NCI-H2227 treated with DMSO at 0.1 percent for 48 hours (cell line): ENCODE data around the gene SLC2A10.

Experiments
- DNase-seq: peaks from one replicate; lab custom pipeline; 2025; lab: John Stamatoyannopoulos, UW

Gene SLC2A10

GRCh38 chr20:46703435-46703834, 6.0 kb upstream of the SLC2A10 start:
- no peak for DNase-seq

GRCh38 chr20:46704714-46705377, 4.6 kb upstream of the SLC2A10 start:
- DNase-seq: no peak

GRCh38 chr20:46705378-46705729, 4.1 kb upstream of the SLC2A10 start:
- no peak for DNase-seq

- no peak for DNase-seq
Measured at GRCh38 chr20:46706242-46706641, 3.2 kb upstream of the SLC2A10 start.

GRCh38 chr20:46708172-46708860, 1.1 kb upstream of the SLC2A10 start:
- DNase-seq: no peak

- DNase-seq: no peak
Measured at GRCh38 chr20:46709055-46709458, 392 bp upstream of the SLC2A10 start.

- DNase-seq: no peak
Measured at GRCh38 chr20:46710153-46710913, 884 bp downstream of the SLC2A10 start.

- DNase-seq: no peak
Measured at GRCh38 chr20:46712056-46712636, 2.7 kb downstream of the SLC2A10 start.

- no peak for DNase-seq
Measured at GRCh38 chr20:46713957-46714834, 4.7 kb downstream of the SLC2A10 start.

- no peak for DNase-seq
Measured at GRCh38 chr20:46715292-46715756, 5.9 kb downstream of the SLC2A10 start.

- no peak for DNase-seq
Measured at GRCh38 chr20:46717818-46718541, 8.5 kb downstream of the SLC2A10 start.

- no peak for DNase-seq
Measured at GRCh38 chr20:46720019-46720418, 10.6 kb downstream of the SLC2A10 start.

GRCh38 chr20:46720776-46721425, 11.5 kb downstream of the SLC2A10 start:
- DNase-seq: no peak

GRCh38 chr20:46721476-46721875, 12.0 kb downstream of the SLC2A10 start:
- no peak for DNase-seq

GRCh38 chr20:46722450-46722849, 13.0 kb downstream of the SLC2A10 start:
- no peak for DNase-seq

- DNase-seq: no peak
Measured at GRCh38 chr20:46723039-46723438, 13.6 kb downstream of the SLC2A10 start.

GRCh38 chr20:46724343-46724959, 15.0 kb downstream of the SLC2A10 start:
- no peak for DNase-seq

GRCh38 chr20:46725186-46726165, 16.0 kb downstream of the SLC2A10 start:
- no peak for DNase-seq

GRCh38 chr20:46731770-46732169, 22.3 kb downstream of the SLC2A10 start:
- DNase-seq: no peak
